OCI-LY1 (cell line): ENCODE results near the gene DYTN.

Experiments used
- CTCF ChIP-seq: fragments of 200-600 bp; sonication (generic), shearing (Covaris generic); IDR thresholded peaks from 2 replicates; pipeline ENCODE4 v1.5.1; 2017; ENCODE audit warnings: mild to moderate bottlenecking, antibody characterized with exemption, low read length, moderate library complexity, mixed read lengths
- EZH2 ChIP-seq: fragments of 200-600 bp; sonication (generic), shearing (Covaris generic); IDR thresholded peaks from 2 replicates; pipeline ENCODE4 v1.8.0; 2017; ENCODE audit warnings: borderline replicate concordance, mixed run types, mild to moderate bottlenecking, antibody characterized with exemption, low read length, moderate library complexity, mixed read lengths

- no peak for TF ChIP-seq CTCF
- no peak for TF ChIP-seq EZH2
Measured at GRCh38 chr2:206716623-206717022, 1.6 kb downstream of the DYTN start.
